ENCODE results near the gene ATP1A1. TPM values are rescaled to one million over a fixed set of nuclear protein-coding genes. Genes with fewer than 3 reads are reported as not detected.
A peak's percentile ranks its signal among the peaks of the same experiment; 100 is the strongest.

ATP1A1 gene
- total and polyA plus RNA-seq, 9 of the 15 experiments (the other 6 are each of a cell fraction or from before 2014, with no cell fraction given) = 99.3 to 513 (median 234) TPM

DNA sequence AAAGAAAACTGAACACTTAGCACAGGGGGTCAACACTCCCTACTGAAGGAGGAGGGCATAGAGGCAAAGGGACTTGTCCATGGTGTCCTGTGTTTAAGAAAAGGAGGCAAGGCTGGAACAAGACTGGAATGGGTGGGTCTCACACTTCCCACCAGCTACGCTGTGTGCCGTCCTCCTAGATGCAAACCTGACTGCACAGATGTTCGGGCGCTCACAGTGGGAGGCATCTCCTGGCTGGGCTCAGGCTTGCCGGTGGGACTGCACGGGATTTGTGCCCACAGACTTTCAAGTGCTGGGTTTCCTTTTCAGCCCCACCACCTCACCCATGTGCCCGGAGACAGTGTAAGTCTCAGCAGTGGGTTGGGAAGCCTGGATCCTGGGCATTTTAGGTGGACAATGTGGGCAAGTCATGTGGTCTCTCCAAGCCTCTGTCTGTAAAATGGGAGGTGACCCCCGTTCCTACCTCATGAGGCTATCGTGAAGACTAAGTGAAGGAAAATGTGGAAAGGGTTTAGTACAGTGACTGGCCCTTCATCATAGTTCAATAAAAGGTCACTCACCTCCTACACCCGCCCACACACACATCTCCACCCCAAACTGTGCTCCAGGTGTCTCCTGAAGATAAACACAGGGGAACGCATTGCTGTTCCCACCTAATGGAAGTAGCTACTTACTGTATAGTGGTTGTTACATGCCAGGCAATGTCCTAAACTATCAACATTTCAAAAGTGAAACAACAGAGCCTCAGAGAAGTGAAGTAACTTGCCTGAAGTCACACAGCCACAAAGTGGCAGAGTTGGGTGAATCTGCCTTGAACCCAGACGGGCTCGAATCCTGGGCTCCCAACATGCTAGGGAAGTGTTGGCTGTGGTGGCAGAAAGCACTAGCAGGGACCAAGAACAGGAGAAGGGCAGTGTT lies 36.0 kb downstream of the ATP1A1 start (continued):
- TF ChIP-seq, protein P1, sequence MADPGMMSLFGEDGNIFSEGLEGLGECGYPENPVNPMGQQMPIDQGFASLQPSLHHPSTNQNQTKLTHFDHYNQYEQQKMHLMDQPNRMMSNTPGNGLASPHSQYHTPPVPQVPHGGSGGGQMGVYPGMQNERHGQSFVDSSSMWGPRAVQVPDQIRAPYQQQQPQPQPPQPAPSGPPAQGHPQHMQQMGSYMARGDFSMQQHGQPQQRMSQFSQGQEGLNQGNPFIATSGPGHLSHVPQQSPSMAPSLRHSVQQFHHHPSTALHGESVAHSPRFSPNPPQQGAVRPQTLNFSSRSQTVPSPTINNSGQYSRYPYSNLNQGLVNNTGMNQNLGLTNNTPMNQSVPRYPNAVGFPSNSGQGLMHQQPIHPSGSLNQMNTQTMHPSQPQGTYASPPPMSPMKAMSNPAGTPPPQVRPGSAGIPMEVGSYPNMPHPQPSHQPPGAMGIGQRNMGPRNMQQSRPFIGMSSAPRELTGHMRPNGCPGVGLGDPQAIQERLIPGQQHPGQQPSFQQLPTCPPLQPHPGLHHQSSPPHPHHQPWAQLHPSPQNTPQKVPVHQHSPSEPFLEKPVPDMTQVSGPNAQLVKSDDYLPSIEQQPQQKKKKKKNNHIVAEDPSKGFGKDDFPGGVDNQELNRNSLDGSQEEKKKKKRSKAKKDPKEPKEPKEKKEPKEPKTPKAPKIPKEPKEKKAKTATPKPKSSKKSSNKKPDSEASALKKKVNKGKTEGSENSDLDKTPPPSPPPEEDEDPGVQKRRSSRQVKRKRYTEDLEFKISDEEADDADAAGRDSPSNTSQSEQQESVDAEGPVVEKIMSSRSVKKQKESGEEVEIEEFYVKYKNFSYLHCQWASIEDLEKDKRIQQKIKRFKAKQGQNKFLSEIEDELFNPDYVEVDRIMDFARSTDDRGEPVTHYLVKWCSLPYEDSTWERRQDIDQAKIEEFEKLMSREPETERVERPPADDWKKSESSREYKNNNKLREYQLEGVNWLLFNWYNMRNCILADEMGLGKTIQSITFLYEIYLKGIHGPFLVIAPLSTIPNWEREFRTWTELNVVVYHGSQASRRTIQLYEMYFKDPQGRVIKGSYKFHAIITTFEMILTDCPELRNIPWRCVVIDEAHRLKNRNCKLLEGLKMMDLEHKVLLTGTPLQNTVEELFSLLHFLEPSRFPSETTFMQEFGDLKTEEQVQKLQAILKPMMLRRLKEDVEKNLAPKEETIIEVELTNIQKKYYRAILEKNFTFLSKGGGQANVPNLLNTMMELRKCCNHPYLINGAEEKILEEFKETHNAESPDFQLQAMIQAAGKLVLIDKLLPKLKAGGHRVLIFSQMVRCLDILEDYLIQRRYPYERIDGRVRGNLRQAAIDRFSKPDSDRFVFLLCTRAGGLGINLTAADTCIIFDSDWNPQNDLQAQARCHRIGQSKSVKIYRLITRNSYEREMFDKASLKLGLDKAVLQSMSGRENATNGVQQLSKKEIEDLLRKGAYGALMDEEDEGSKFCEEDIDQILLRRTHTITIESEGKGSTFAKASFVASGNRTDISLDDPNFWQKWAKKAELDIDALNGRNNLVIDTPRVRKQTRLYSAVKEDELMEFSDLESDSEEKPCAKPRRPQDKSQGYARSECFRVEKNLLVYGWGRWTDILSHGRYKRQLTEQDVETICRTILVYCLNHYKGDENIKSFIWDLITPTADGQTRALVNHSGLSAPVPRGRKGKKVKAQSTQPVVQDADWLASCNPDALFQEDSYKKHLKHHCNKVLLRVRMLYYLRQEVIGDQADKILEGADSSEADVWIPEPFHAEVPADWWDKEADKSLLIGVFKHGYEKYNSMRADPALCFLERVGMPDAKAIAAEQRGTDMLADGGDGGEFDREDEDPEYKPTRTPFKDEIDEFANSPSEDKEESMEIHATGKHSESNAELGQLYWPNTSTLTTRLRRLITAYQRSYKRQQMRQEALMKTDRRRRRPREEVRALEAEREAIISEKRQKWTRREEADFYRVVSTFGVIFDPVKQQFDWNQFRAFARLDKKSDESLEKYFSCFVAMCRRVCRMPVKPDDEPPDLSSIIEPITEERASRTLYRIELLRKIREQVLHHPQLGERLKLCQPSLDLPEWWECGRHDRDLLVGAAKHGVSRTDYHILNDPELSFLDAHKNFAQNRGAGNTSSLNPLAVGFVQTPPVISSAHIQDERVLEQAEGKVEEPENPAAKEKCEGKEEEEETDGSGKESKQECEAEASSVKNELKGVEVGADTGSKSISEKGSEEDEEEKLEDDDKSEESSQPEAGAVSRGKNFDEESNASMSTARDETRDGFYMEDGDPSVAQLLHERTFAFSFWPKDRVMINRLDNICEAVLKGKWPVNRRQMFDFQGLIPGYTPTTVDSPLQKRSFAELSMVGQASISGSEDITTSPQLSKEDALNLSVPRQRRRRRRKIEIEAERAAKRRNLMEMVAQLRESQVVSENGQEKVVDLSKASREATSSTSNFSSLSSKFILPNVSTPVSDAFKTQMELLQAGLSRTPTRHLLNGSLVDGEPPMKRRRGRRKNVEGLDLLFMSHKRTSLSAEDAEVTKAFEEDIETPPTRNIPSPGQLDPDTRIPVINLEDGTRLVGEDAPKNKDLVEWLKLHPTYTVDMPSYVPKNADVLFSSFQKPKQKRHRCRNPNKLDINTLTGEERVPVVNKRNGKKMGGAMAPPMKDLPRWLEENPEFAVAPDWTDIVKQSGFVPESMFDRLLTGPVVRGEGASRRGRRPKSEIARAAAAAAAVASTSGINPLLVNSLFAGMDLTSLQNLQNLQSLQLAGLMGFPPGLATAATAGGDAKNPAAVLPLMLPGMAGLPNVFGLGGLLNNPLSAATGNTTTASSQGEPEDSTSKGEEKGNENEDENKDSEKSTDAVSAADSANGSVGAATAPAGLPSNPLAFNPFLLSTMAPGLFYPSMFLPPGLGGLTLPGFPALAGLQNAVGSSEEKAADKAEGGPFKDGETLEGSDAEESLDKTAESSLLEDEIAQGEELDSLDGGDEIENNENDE (IDR thresholded peaks at IDR 0.05; ENCODE audit: low read depth, low read length) = no peak
- TF ChIP-seq PML (IDR thresholded peaks at IDR 0.05; ENCODE audit: low read length) = peak; percentile 70
- TF ChIP-seq, protein P2, sequence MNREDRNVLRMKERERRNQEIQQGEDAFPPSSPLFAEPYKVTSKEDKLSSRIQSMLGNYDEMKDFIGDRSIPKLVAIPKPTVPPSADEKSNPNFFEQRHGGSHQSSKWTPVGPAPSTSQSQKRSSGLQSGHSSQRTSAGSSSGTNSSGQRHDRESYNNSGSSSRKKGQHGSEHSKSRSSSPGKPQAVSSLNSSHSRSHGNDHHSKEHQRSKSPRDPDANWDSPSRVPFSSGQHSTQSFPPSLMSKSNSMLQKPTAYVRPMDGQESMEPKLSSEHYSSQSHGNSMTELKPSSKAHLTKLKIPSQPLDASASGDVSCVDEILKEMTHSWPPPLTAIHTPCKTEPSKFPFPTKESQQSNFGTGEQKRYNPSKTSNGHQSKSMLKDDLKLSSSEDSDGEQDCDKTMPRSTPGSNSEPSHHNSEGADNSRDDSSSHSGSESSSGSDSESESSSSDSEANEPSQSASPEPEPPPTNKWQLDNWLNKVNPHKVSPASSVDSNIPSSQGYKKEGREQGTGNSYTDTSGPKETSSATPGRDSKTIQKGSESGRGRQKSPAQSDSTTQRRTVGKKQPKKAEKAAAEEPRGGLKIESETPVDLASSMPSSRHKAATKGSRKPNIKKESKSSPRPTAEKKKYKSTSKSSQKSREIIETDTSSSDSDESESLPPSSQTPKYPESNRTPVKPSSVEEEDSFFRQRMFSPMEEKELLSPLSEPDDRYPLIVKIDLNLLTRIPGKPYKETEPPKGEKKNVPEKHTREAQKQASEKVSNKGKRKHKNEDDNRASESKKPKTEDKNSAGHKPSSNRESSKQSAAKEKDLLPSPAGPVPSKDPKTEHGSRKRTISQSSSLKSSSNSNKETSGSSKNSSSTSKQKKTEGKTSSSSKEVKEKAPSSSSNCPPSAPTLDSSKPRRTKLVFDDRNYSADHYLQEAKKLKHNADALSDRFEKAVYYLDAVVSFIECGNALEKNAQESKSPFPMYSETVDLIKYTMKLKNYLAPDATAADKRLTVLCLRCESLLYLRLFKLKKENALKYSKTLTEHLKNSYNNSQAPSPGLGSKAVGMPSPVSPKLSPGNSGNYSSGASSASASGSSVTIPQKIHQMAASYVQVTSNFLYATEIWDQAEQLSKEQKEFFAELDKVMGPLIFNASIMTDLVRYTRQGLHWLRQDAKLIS (CRISPR knock-in tag; IDR thresholded peaks at IDR 0.05) = no peak
- TF ChIP-seq ZNF384 (IDR thresholded peaks at IDR 0.05; ENCODE audit: low read depth, low read length) = no peak
- TF ChIP-seq KLF6 (CRISPR knock-in tag; IDR thresholded peaks at IDR 0.05; ENCODE audit: borderline replicate concordance) = no peak
- TF ChIP-seq, protein P3, sequence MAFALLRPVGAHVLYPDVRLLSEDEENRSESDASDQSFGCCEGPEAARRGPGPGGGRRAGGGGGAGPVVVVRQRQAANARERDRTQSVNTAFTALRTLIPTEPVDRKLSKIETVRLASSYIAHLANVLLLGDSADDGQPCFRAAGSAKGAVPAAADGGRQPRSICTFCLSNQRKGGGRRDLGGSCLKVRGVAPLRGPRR (CRISPR knock-in tag; IDR thresholded peaks at IDR 0.05) = no peak
- TF ChIP-seq NFE2 (IDR thresholded peaks at IDR 0.05; ENCODE audit: low read depth) = peak; percentile 66
- no peak for TF ChIP-seq SUPT5H (IDR thresholded peaks at IDR 0.05)
- TF ChIP-seq SMARCE1 (IDR thresholded peaks at IDR 0.05) = peak; percentile 77
- peak; percentile 53; the same call in 1 of the 2 replicates for TF ChIP-seq FOXM1 (IDR thresholded peaks at IDR 0.05; ENCODE audit: low read depth)
- TF ChIP-seq FOXM1 (CRISPR knock-in tag; IDR thresholded peaks at IDR 0.05; ENCODE audit: low read depth) = no peak
- TF ChIP-seq HDAC8 (tag; IDR thresholded peaks at IDR 0.05) = no peak
